ENCODE results near the gene DPRX. TPM values are rescaled to one million over a fixed set of nuclear protein-coding genes. Genes with fewer than 3 reads are reported as not detected.
A peak's percentile ranks its signal among the peaks of the same experiment; 100 is the strongest.

The DPRX gene
- polyA plus RNA-seq, 1 donor from 2014 or later: not detected

DNA sequence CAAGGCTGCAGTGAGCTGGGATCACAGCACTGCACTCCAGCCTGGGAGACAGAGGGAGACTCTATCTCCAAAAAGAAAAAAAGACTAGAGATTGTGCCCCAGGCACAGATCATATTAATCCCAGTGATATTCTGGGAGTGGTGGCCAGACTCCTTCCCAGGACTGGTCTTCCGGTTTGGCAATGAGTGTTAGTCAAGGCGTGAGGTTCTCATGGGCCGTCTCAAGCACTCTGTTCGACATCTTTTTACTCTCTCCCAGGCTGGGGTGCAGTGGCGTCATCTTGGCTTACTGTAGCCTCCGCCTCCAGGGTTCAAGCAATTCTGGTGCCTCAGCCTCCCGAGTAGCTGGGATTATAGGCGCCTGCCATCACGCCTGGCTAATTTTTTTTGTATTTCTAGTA, 5.3 kb upstream of the DPRX start:
- H3K4me3 Mint-ChIP-seq: no peak overlapping the region
- H3K9me3 Mint-ChIP-seq: peaks cover 0 to 7% (median 2%) of the 10 kb centered on the region in 3 donors
- peaks cover 0 to 3% (median 0%) of the 10 kb centered on the region in 3 donors for H3K4me1 Mint-ChIP-seq
- H3K27ac Mint-ChIP-seq: no peak overlapping the region
- no peaks in the 10 kb centered on the region for H3K36me3 Mint-ChIP-seq
- H3K27me3 Mint-ChIP-seq: no peaks in the 10 kb centered on the region

GRCh38 chr19:53626976-53627375, 4.8 kb upstream of the DPRX start:
- Mint-ChIP-seq H3K4me3 (no peak overlapping the region), H3K9me3 (peaks cover 4 to 7% (median 4%) of the 10 kb centered on the region in 3 donors), H3K27me3 (no peaks in the 10 kb centered on the region), H3K4me1 (peaks cover 0 to 3% (median 0%) of the 10 kb centered on the region in 3 donors), H3K27ac (no peak overlapping the region), H3K36me3 (peaks cover 2% of the 10 kb centered on the region)

DNA sequence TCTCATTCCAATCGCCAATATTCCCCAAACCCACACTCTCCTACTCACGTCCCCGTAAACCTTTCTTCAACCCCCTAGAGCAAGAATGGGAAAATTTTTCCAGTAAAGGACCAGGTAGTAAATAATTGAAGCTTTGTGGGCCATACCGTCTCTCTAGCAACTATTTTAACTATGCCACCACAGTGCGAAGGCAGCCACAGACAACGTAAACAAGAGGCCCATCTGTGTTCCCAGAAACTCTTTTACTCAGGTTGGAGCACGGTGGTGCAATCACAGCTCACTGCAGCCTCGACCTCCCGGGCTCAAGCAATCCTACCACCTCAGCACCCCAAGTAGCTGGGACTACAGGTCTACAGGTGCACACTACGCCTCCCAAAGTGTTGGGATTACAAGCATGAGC, 3.0 kb downstream of the DPRX start:
- Mint-ChIP-seq H3K36me3 (peaks cover 2% of the 10 kb centered on the region), H3K27me3 (no peaks in the 10 kb centered on the region), H3K9me3 (peaks cover 1 to 20% (median 18%) of the 10 kb centered on the region in 3 donors), H3K4me1 (no peaks in the 10 kb centered on the region), H3K4me3 (no peak overlapping the region), H3K27ac (no peak overlapping the region)

- H3K4me3 Mint-ChIP-seq: peak overlapping the region in 1 of 4 donors; percentile 44
Measured at GRCh38 chr19:53639471-53639870, 7.7 kb downstream of the DPRX start.

GRCh38 chr19:53642381-53643099, 10.7 kb downstream of the DPRX start:
- peaks cover 3 to 19% (median 9%) of the 10 kb centered on the region in 3 donors for H3K9me3 Mint-ChIP-seq
- no peak overlapping the region for H3K4me3 Mint-ChIP-seq
- H3K27ac Mint-ChIP-seq: peak overlapping the region in 1 of 3 donors; percentile 10
- no peaks in the 10 kb centered on the region for H3K27me3 Mint-ChIP-seq
- peaks cover 0 to 2% (median 0%) of the 10 kb centered on the region in 3 donors for H3K4me1 Mint-ChIP-seq
- no peaks in the 10 kb centered on the region for H3K36me3 Mint-ChIP-seq

More at GRCh38 chr19:53639471-53639870, 7.7 kb downstream of the DPRX start:
- H3K4me1 Mint-ChIP-seq: peaks cover 0 to 2% (median 0%) of the 10 kb centered on the region in 3 donors
- H3K36me3 Mint-ChIP-seq: no peaks in the 10 kb centered on the region
- peak overlapping the region in 1 of 3 donors; percentile 59 for H3K27ac Mint-ChIP-seq
- no peaks in the 10 kb centered on the region for H3K27me3 Mint-ChIP-seq
- peaks cover 2 to 23% (median 17%) of the 10 kb centered on the region in 3 donors for H3K9me3 Mint-ChIP-seq

DNA sequence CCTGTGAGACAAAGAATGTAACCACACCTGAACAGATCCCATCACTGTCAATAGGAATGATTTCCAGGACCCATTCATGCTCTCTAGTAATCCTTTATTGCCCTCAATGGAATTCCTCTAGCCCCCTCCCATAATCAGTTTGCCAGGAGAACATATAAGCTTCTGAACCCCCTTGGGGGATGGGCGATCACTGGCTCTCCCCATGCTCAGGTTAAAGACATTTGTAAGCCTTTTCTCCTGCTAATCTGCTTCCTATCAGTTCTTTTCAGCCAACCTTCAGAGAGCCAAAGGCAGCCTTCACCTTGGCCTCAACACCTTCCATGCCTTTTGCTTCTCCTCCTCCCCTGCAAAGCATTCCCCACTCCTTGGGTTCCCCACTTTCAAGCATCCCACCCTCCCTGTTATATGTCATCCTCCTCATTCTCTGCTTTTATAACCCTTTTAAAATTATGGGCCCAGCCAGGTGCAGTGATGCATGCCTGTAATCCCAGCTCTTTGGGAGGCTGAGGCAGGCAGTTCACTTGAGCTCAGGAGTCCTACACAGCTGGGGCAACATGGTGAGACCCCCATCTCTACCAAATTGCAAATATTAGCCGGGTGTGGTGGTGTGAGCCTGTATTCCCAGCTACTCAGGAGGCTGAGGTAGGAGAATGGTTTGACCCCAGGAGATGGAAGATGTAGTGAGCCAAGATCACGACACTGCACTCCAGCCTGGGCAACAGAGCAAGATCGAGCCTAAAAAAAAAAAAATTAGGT, 12.4 kb downstream of the DPRX start:
- Mint-ChIP-seq H3K27me3 (no peaks in the 10 kb centered on the region), H3K27ac (no peak overlapping the region), H3K9me3 (peaks cover 3 to 15% (median 9%) of the 10 kb centered on the region in 3 donors), H3K36me3 (no peaks in the 10 kb centered on the region), H3K4me1 (peaks cover 0 to 2% (median 0%) of the 10 kb centered on the region in 3 donors), H3K4me3 (peak overlapping the region in 1 of 4 donors; percentile 45)

DNA sequence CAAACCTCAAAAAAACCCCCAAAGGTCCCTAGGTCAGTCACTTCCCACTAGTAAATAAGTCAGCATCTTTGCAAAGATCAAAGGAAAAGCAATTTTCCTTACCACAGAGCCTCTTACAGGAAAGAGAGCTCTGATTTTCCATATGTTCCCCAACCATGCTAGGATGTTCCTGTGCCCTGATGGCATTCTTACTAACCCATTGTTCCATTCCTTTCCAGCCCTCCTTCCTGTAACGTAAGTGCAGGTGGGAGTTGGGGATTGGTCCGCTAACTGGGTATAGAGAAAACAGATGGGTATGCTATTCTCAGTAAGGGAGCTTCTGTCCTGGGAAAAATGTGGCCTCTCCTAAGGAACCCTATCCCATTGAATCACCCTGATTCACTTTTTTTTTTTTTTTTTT, 14.3 kb downstream of the DPRX start:
- no peak overlapping the region for H3K4me3 Mint-ChIP-seq

DNA sequence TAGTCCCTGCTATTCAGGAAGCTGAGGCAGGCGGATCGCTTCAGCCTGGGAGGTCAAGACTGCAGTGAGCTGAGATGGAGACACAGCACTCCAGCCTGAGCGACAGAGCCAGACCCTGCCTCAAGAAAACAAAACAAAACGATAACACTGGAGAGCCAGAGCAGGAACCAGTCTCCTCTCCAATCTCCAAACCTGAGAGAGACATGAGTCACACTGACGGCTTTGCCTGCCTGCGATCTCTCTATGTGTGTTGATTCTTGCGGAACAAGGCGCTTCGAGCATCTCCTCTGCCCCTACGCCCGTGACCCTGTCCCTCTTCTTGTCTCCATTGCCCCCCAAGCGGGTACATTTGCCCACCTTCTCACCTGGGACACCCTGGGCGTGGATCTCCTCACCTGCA, 15.6 kb downstream of the DPRX start:
- H3K4me3 Mint-ChIP-seq: no peak overlapping the region

More for the DNA sequence above, 14.3 kb downstream of the DPRX start:
- Mint-ChIP-seq H3K9me3 (peaks cover 3 to 13% (median 12%) of the 10 kb centered on the region in 3 donors), H3K4me1 (peaks cover 0 to 2% (median 0%) of the 10 kb centered on the region in 3 donors), H3K27me3 (no peaks in the 10 kb centered on the region), H3K36me3 (no peaks in the 10 kb centered on the region), H3K27ac (no peak overlapping the region)

GRCh38 chr19:53647792-53648191, 16.0 kb downstream of the DPRX start:
- Mint-ChIP-seq H3K4me1 (peaks cover 0 to 2% (median 0%) of the 10 kb centered on the region in 3 donors), H3K9me3 (peaks cover 3 to 14% (median 8%) of the 10 kb centered on the region in 3 donors), H3K27ac (no peak overlapping the region), H3K36me3 (no peaks in the 10 kb centered on the region), H3K27me3 (no peaks in the 10 kb centered on the region), H3K4me3 (no peak overlapping the region)

More for the DNA sequence above, 15.6 kb downstream of the DPRX start:
- H3K27ac Mint-ChIP-seq: no peak overlapping the region
- no peaks in the 10 kb centered on the region for H3K27me3 Mint-ChIP-seq
- H3K36me3 Mint-ChIP-seq: no peaks in the 10 kb centered on the region
- peaks cover 3 to 14% (median 12%) of the 10 kb centered on the region in 3 donors for H3K9me3 Mint-ChIP-seq
- H3K4me1 Mint-ChIP-seq: peaks cover 0 to 2% (median 0%) of the 10 kb centered on the region in 3 donors

DNA sequence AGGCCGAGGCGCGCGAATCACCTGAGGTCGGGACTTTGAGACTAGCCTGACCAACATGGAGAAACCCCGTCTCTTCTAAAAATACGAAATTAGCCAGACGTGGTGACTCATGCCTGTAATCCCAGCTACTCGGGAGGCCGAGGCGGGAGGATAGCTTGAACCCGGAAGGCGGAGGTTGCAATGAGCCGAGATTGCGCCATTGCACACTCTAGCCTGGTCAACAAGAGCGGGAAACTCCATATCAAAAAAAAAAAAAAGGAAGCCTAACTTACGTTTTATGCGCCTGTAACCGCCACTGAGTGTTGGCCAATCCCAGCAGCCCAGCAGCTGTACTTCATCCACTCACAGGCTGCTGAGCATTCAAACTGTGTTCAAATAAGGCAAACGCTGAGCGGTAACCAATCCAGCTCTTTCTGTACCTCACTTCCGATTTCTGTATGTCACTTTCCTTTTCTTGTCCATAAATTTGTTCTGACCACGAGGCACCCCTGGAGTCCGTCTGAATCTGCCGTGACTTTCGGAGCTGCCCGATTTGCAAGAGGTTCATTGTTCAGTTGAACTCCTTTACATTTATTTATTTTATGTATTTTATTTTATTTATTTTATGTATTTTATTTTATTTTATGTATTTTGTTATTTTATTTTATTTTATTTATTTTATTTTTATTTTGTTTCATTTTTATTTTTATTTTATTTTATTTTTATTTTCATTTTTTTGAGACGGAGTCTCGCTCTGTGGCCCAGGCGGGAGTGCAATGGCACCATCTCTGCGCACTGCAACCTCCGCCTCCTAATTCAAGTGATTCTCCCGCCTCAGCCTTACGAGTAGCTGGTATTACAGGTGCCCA, 18.2 kb downstream of the DPRX start:
- Mint-ChIP-seq H3K27me3 (no peaks in the 10 kb centered on the region), H3K4me3 (no peak overlapping the region), H3K4me1 (no peaks in the 10 kb centered on the region), H3K36me3 (no peaks in the 10 kb centered on the region), H3K9me3 (peaks cover 2 to 9% (median 8%) of the 10 kb centered on the region in 3 donors), H3K27ac (no peak overlapping the region)

- H3K4me3 Mint-ChIP-seq: no peak overlapping the region
Measured at GRCh38 chr19:53652476-53652875, 20.7 kb downstream of the DPRX start.

GRCh38 chr19:53655042-53655665, 23.4 kb downstream of the DPRX start:
- no peaks in the 10 kb centered on the region for H3K36me3 Mint-ChIP-seq
- no peaks in the 10 kb centered on the region for H3K4me1 Mint-ChIP-seq
- no peak overlapping the region for H3K4me3 Mint-ChIP-seq
- H3K27me3 Mint-ChIP-seq: no peaks in the 10 kb centered on the region
- no peak overlapping the region for H3K27ac Mint-ChIP-seq
- peaks cover 3 to 16% (median 14%) of the 10 kb centered on the region in 3 donors for H3K9me3 Mint-ChIP-seq

More at GRCh38 chr19:53652476-53652875, 20.7 kb downstream of the DPRX start:
- Mint-ChIP-seq H3K9me3 (peaks cover 3 to 16% (median 11%) of the 10 kb centered on the region in 3 donors), H3K27me3 (no peaks in the 10 kb centered on the region), H3K4me1 (no peaks in the 10 kb centered on the region), H3K36me3 (no peaks in the 10 kb centered on the region), H3K27ac (no peak overlapping the region)

GRCh38 chr19:53657330-53657729, 25.5 kb downstream of the DPRX start:
- H3K9me3 Mint-ChIP-seq: peaks cover 8 to 17% (median 13%) of the 10 kb centered on the region in 3 donors
- no peaks in the 10 kb centered on the region for H3K4me1 Mint-ChIP-seq
- no peaks in the 10 kb centered on the region for H3K36me3 Mint-ChIP-seq
- peak overlapping the region in 1 of 3 donors; percentile 27 for H3K27ac Mint-ChIP-seq
- H3K27me3 Mint-ChIP-seq: no peaks in the 10 kb centered on the region
- H3K4me3 Mint-ChIP-seq: no peak overlapping the region

GRCh38 chr19:53657778-53658177, 26.0 kb downstream of the DPRX start:
- no peaks in the 10 kb centered on the region for H3K4me1 Mint-ChIP-seq
- H3K27me3 Mint-ChIP-seq: no peaks in the 10 kb centered on the region
- H3K36me3 Mint-ChIP-seq: no peaks in the 10 kb centered on the region
- no peak overlapping the region for H3K27ac Mint-ChIP-seq
- peaks cover 8 to 18% (median 14%) of the 10 kb centered on the region in 3 donors for H3K9me3 Mint-ChIP-seq
- H3K4me3 Mint-ChIP-seq: no peak overlapping the region
